Measurements from ENCODE around the gene HDAC4. TPM values are rescaled to one million over a fixed set of nuclear protein-coding genes. Genes with fewer than 3 reads are reported as not detected.

The HDAC4 gene
- total RNA-seq, 1 experiment from 2014 or later = 32.0 TPM

GRCh38 chr2:239142806-239143205 lies 258.0 kb downstream of the HDAC4 start:
- no peaks in the 10 kb centered on the region for H3K27me3 ChIP-seq (ENCODE audit: insufficient read depth, low read length)
- no peak overlapping the region for H4K5ac ChIP-seq (ENCODE audit: insufficient read length, low read depth, low read length)
- TF ChIP-seq, protein P1, sequence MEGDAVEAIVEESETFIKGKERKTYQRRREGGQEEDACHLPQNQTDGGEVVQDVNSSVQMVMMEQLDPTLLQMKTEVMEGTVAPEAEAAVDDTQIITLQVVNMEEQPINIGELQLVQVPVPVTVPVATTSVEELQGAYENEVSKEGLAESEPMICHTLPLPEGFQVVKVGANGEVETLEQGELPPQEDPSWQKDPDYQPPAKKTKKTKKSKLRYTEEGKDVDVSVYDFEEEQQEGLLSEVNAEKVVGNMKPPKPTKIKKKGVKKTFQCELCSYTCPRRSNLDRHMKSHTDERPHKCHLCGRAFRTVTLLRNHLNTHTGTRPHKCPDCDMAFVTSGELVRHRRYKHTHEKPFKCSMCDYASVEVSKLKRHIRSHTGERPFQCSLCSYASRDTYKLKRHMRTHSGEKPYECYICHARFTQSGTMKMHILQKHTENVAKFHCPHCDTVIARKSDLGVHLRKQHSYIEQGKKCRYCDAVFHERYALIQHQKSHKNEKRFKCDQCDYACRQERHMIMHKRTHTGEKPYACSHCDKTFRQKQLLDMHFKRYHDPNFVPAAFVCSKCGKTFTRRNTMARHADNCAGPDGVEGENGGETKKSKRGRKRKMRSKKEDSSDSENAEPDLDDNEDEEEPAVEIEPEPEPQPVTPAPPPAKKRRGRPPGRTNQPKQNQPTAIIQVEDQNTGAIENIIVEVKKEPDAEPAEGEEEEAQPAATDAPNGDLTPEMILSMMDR (conservative IDR thresholded peaks at IDR 0.05) = no peak
- H3K14ac ChIP-seq (ENCODE audit: insufficient read depth, low read length) = no peak overlapping the region
- DNase-seq = no peak
- no peak overlapping the region for H2AK5ac ChIP-seq (ENCODE audit: insufficient read length, low read length)
- no peaks in the 10 kb centered on the region for H3K23me2 ChIP-seq (ENCODE audit: insufficient read length, low read depth, low read length, poor library complexity, severe bottlenecking)
- H3K79me1 ChIP-seq (ENCODE audit: insufficient read depth, low read depth, low read length, poor library complexity, severe bottlenecking) = no peaks in the 10 kb centered on the region
- no peak overlapping the region for H2AFZ ChIP-seq (ENCODE audit: low read length)
- Mint-ChIP-seq H3K27me3 (ENCODE audit: low read depth) (no peaks in the 10 kb centered on the region), H3K4me3 (no peak overlapping the region), H3K4me1 (no peaks in the 10 kb centered on the region), H3K9me3 (no peaks in the 10 kb centered on the region), H3K27ac (peak overlapping the region in 2 of 3 experiments; percentile 34 to 40; a peak in 2 of 7 replicates), H3K36me3 (ENCODE audit: insufficient read depth in 1 of 3, low read depth in 3 of 3) (peaks cover 12 to 48% (median 35%) of the 10 kb centered on the region in 3 experiments; a peak in 6 of 7 replicates)
- no peak overlapping the region for H2BK20ac ChIP-seq (ENCODE audit: low read depth, low read length, poor library complexity, severe bottlenecking)
- no peak overlapping the region for H4K8ac ChIP-seq (replicated peaks; ENCODE audit: insufficient read length, low read depth, low read length)
- H3K23ac ChIP-seq (ENCODE audit: insufficient read length, low read depth, low read length) = no peak overlapping the region
- H3K9me3 ChIP-seq (ENCODE audit: control insufficient read depth, low read depth, low read length) = no peaks in the 10 kb centered on the region
- no peak overlapping the region for H3K9ac ChIP-seq (ENCODE audit: extremely low read depth, insufficient read length, low read length)
- no peaks in the 10 kb centered on the region for H4K20me1 ChIP-seq (ENCODE audit: control insufficient read depth, insufficient read depth, insufficient read length)
- H3K18ac ChIP-seq (ENCODE audit: insufficient read length, low read depth, low read length) = no peak overlapping the region
- no peak overlapping the region for H3K4me2 ChIP-seq (ENCODE audit: insufficient read depth, insufficient read length, low read length)
- H2BK15ac ChIP-seq (ENCODE audit: low read depth, low read length) = no peak overlapping the region
- no CpG with 5 or more reads among the region's 9 CpGs for WGBS (ENCODE audit: extremely low coverage, insufficient read length, low lambda C conversion rate)
- no peak overlapping the region for H3T11ph ChIP-seq (ENCODE audit: low read length)
- no peaks in the 10 kb centered on the region for H3K79me2 ChIP-seq (ENCODE audit: insufficient read depth, low read length)
- H3K56ac ChIP-seq (ENCODE audit: insufficient read length, low read depth, low read length) = no peak overlapping the region
- H2BK120ac ChIP-seq (ENCODE audit: low read depth, low read length, poor library complexity, severe bottlenecking) = no peak overlapping the region
- no peak overlapping the region for H2BK12ac ChIP-seq (ENCODE audit: insufficient read length, low read depth, low read length)
- H3K4ac ChIP-seq (ENCODE audit: low read depth, low read length) = no peak overlapping the region
- no peak overlapping the region for H3K27ac ChIP-seq (ENCODE audit: insufficient read length, low read depth, low read length)
- H2BK5ac ChIP-seq (ENCODE audit: insufficient read length, low read length) = no peak overlapping the region
- H4K91ac ChIP-seq (ENCODE audit: insufficient read length, low read depth, low read length) = no peak overlapping the region
- no peaks in the 10 kb centered on the region for H3K4me1 ChIP-seq (ENCODE audit: insufficient read depth, low read length)
